MG63 (cell line): ENCODE data around the gene SOCS7. TPM values are rescaled to one million over a fixed set of nuclear protein-coding genes. Genes with fewer than 3 reads are reported as not detected.
"Not testable (repeated sequence)": the region's sequence is repeated elsewhere in the genome, so short reads cannot be mapped to it uniquely, and the experiment has no call there.

Source experiments
- DNase-seq: peaks from one replicate; pipeline ENCODE4 v3.0.0-alpha.2; 2020
- H3K27me3 ChIP-seq: fragments of 250-450 bp; sonication (Bioruptor Pico); 2 replicates; pipeline ENCODE4 v1.5.1; 2020; ENCODE audit warnings: mild to moderate bottlenecking, moderate library complexity
- H3K36me3 ChIP-seq: fragments of 250-450 bp; sonication (Bioruptor Pico); 2 replicates; pipeline ENCODE4 v1.5.1; 2020; ENCODE audit warnings: mild to moderate bottlenecking, moderate library complexity
- H3K4me3 ChIP-seq: fragments of 250-450 bp; sonication (Bioruptor Pico); 2 replicates; pipeline ENCODE4 v1.5.1; 2020; ENCODE audit warnings: mild to moderate bottlenecking, moderate library complexity
- H3K9me3 ChIP-seq: fragments of 250-450 bp; sonication (Bioruptor Pico); 2 replicates; pipeline ENCODE4 v1.5.1; 2020; ENCODE audit warnings: mild to moderate bottlenecking, moderate library complexity
- total RNA-seq: library from RNA; depleted of rRNA; stranded (reverse); fragments of >200 nt; shearing (Covaris generic); gene quantifications from 2 replicates; pipeline ENCODE4 v1.2.3, GENCODE V29; 2014; ENCODE audit warnings: low replicate concordance

Gene SOCS7
- total RNA-seq, 1 experiment from 2014 or later = 17.4 TPM

- not testable (repeated sequence) for DNase-seq, H3K27me3 ChIP-seq
Measured at GRCh38 chr17:38437313-38437712, 85.7 kb downstream of the SOCS7 start.

GRCh38 chr17:38439436-38439835 lies 87.8 kb downstream of the SOCS7 start:
- H3K36me3 ChIP-seq = peaks cover 68% of the 10 kb centered on the region
- no peak overlapping the region for H3K4me3 ChIP-seq
- no peaks in the 10 kb centered on the region for H3K27me3 ChIP-seq
- DNase-seq = no peak
- H3K9me3 ChIP-seq = no peaks in the 10 kb centered on the region

More at GRCh38 chr17:38437313-38437712, 85.7 kb downstream of the SOCS7 start:
- H3K36me3 ChIP-seq = peaks cover 74% of the 10 kb centered on the region
- H3K9me3 ChIP-seq, H3K4me3 ChIP-seq: not testable (repeated sequence)

GRCh38 chr17:38440614-38441397 lies 89.2 kb downstream of the SOCS7 start:
- Histone ChIP-seq H3K27me3 (no peaks in the 10 kb centered on the region), H3K9me3 (no peaks in the 10 kb centered on the region), H3K4me3 (no peak overlapping the region), H3K36me3 (peaks cover 65% of the 10 kb centered on the region)
- no peak for DNase-seq

GRCh38 chr17:38441429-38442061 lies 89.9 kb downstream of the SOCS7 start:
- no peak for DNase-seq
- H3K36me3 ChIP-seq = peaks cover 66% of the 10 kb centered on the region
- no peaks in the 10 kb centered on the region for H3K27me3 ChIP-seq
- H3K9me3 ChIP-seq = no peaks in the 10 kb centered on the region
- no peak overlapping the region for H3K4me3 ChIP-seq

- Histone ChIP-seq H3K4me3 (no peak overlapping the region), H3K9me3 (no peaks in the 10 kb centered on the region), H3K27me3 (no peaks in the 10 kb centered on the region), H3K36me3 (peaks cover 67% of the 10 kb centered on the region)
- peak; percentile 91 for DNase-seq
Measured at GRCh38 chr17:38442548-38442947, 90.9 kb downstream of the SOCS7 start.

GRCh38 chr17:38443356-38444031 lies 91.8 kb downstream of the SOCS7 start:
- peaks cover 72% of the 10 kb centered on the region for H3K36me3 ChIP-seq
- H3K9me3 ChIP-seq = no peaks in the 10 kb centered on the region
- H3K4me3 ChIP-seq = no peak overlapping the region
- no peak for DNase-seq
- H3K27me3 ChIP-seq = no peaks in the 10 kb centered on the region

- peak; percentile 77 for DNase-seq
- no peaks in the 10 kb centered on the region for H3K9me3 ChIP-seq
- H3K27me3 ChIP-seq = no peaks in the 10 kb centered on the region
- peaks cover 69% of the 10 kb centered on the region for H3K36me3 ChIP-seq
- H3K4me3 ChIP-seq = no peak overlapping the region
Measured at GRCh38 chr17:38444151-38444550, 92.5 kb downstream of the SOCS7 start.

- no peaks in the 10 kb centered on the region for H3K27me3 ChIP-seq
- no peak for DNase-seq
- peaks cover 54% of the 10 kb centered on the region for H3K36me3 ChIP-seq
- no peak overlapping the region for H3K4me3 ChIP-seq
- H3K9me3 ChIP-seq = no peaks in the 10 kb centered on the region
Measured at GRCh38 chr17:38447502-38448085, 96.0 kb downstream of the SOCS7 start.

GRCh38 chr17:38448208-38448771 lies 96.6 kb downstream of the SOCS7 start:
- Histone ChIP-seq H3K9me3 (no peaks in the 10 kb centered on the region), H3K36me3 (peaks cover 51% of the 10 kb centered on the region), H3K4me3 (no peak overlapping the region), H3K27me3 (no peaks in the 10 kb centered on the region)
- DNase-seq = no peak

- Histone ChIP-seq H3K9me3 (no peaks in the 10 kb centered on the region), H3K27me3 (no peaks in the 10 kb centered on the region), H3K36me3 (peaks cover 44% of the 10 kb centered on the region), H3K4me3 (no peak overlapping the region)
- DNase-seq = no peak
Measured at GRCh38 chr17:38449364-38449763, 97.7 kb downstream of the SOCS7 start.

GRCh38 chr17:38450557-38451029 lies 98.9 kb downstream of the SOCS7 start:
- H3K4me3 ChIP-seq = no peak overlapping the region
- H3K36me3 ChIP-seq = peaks cover 37% of the 10 kb centered on the region
- no peak for DNase-seq
- H3K9me3 ChIP-seq = no peaks in the 10 kb centered on the region
- H3K27me3 ChIP-seq = no peaks in the 10 kb centered on the region

GRCh38 chr17:38451030-38451839 lies 99.6 kb downstream of the SOCS7 start:
- peak; percentile 76 for DNase-seq
- H3K4me3 ChIP-seq = peak overlapping the region; percentile 11; the same call in 1 of the 2 replicates
- peaks cover 33% of the 10 kb centered on the region for H3K36me3 ChIP-seq
- H3K27me3 ChIP-seq = no peaks in the 10 kb centered on the region
- no peaks in the 10 kb centered on the region for H3K9me3 ChIP-seq

GRCh38 chr17:38451840-38452529 lies 100.3 kb downstream of the SOCS7 start:
- peaks cover 35% of the 10 kb centered on the region for H3K36me3 ChIP-seq
- H3K9me3 ChIP-seq = no peaks in the 10 kb centered on the region
- no peaks in the 10 kb centered on the region for H3K27me3 ChIP-seq
- DNase-seq = peak; percentile 94
- H3K4me3 ChIP-seq = peak overlapping the region; percentile 11; the same call in 1 of the 2 replicates

GRCh38 chr17:38452719-38453118 lies 101.1 kb downstream of the SOCS7 start:
- Histone ChIP-seq H3K4me3 (peak overlapping the region; percentile 20; the same call in 1 of the 2 replicates), H3K27me3 (no peaks in the 10 kb centered on the region), H3K36me3 (peaks cover 36% of the 10 kb centered on the region), H3K9me3 (no peaks in the 10 kb centered on the region)
- DNase-seq = no peak

GRCh38 chr17:38453951-38454421 lies 102.3 kb downstream of the SOCS7 start:
- Histone ChIP-seq H3K27me3 (no peaks in the 10 kb centered on the region), H3K4me3 (peak overlapping the region; percentile 48), H3K9me3 (no peaks in the 10 kb centered on the region), H3K36me3 (peaks cover 42% of the 10 kb centered on the region)
- peak; percentile 83 for DNase-seq
